GM23338 (cell line): ENCODE results near the gene PPP4R1. TPM values are rescaled to one million over a fixed set of nuclear protein-coding genes. Genes with fewer than 3 reads are reported as not detected.
"Not testable (repeated sequence)": the region's sequence is repeated elsewhere in the genome, so short reads cannot be mapped to it uniquely, and the experiment has no call there.

ENCODE experiments used
- ATAC-seq: fragments of 200-7000 bp; cut with Tn5 transposase; 3 replicates; pipeline ENCODE4 v1.9.1; 2020
- DNase-seq: peaks from one replicate; pipeline ENCODE4 v3.0.0-alpha.2; 2015; ENCODE audit warnings: low spot score
- H2AFZ ChIP-seq: fragments of 200-600 bp; sonication (generic); 2 replicates; pipeline ENCODE4 v1.8.0; 2016; ENCODE audit warnings: antibody characterized with exemption, mild to moderate bottlenecking, moderate library complexity
- H3F3A ChIP-seq: fragments of 200-600 bp; sonication (generic); replicated peaks from 2 replicates; pipeline ENCODE4 v1.8.0; 2017; ENCODE audit warnings: antibody characterized with exemption, mixed run types, low read depth
- H3K27ac ChIP-seq: fragments of 200-600 bp; sonication (generic); 2 replicates; pipeline ENCODE4 v1.6.1; 2016; ENCODE audit warnings: low read depth
- H3K27me3 ChIP-seq: fragments of 200-600 bp; sonication (generic); 2 replicates; pipeline ENCODE4 v1.8.0; 2016; ENCODE audit warnings: mild to moderate bottlenecking, mixed run types, moderate library complexity; ENCODE audit not compliant: insufficient read depth
- H3K36me3 ChIP-seq: fragments of 200-600 bp; sonication (generic); 2 replicates; pipeline ENCODE4 v1.8.0; 2016; ENCODE audit warnings: mild to moderate bottlenecking; ENCODE audit not compliant: insufficient read depth
- H3K4me1 ChIP-seq: fragments of 200-600 bp; sonication (generic); 2 replicates; pipeline ENCODE4 v1.8.0; 2016; ENCODE audit warnings: mild to moderate bottlenecking, moderate library complexity; ENCODE audit not compliant: insufficient read depth
- H3K4me2 ChIP-seq: fragments of 200-600 bp; sonication (generic); 2 replicates; pipeline ENCODE4 v1.7.1; 2017; ENCODE audit warnings: mixed run types
- H3K4me3 ChIP-seq: fragments of 200-600 bp; sonication (generic); 2 replicates; pipeline ENCODE4 v1.6.1; 2016; ENCODE audit warnings: mixed run types
- H3K79me2 ChIP-seq: fragments of 200-600 bp; sonication (generic); replicated peaks from 2 replicates; pipeline ENCODE4 v1.8.0; 2017; ENCODE audit warnings: mild to moderate bottlenecking; ENCODE audit not compliant: insufficient read depth
- H3K9me2 ChIP-seq: fragments of 200-600 bp; sonication (generic); 2 replicates; pipeline ENCODE4 v1.8.0; 2017; ENCODE audit not compliant: insufficient read depth
- H4K20me1 ChIP-seq: fragments of 200-600 bp; sonication (generic); replicated peaks from 2 replicates; pipeline ENCODE4 v1.8.0; 2017; ENCODE audit warnings: mild to moderate bottlenecking; ENCODE audit not compliant: insufficient read depth
- H3K27ac Mint-ChIP-seq: 2 replicates; pipeline ENCODE4 v1.8.0; 2020; ENCODE audit warnings: inconsistent platforms, mild to moderate bottlenecking, moderate library complexity, mixed read lengths
- H3K27me3 Mint-ChIP-seq: 3 replicates; pipeline ENCODE4 v1.8.0; 2022; ENCODE audit warnings: low read depth, mild to moderate bottlenecking, moderate library complexity, mixed read lengths, inconsistent platforms; ENCODE audit not compliant: insufficient read depth, poor library complexity
- H3K36me3 Mint-ChIP-seq: 3 replicates; pipeline ENCODE4 v1.8.0; 2021; ENCODE audit warnings: low read depth, mild to moderate bottlenecking, inconsistent platforms, moderate library complexity, mixed read lengths
- H3K4me1 Mint-ChIP-seq: 3 replicates; pipeline ENCODE4 v1.8.0; 2020; ENCODE audit warnings: mild to moderate bottlenecking, inconsistent platforms, mixed read lengths
- H3K4me3 Mint-ChIP-seq: 3 replicates; pipeline ENCODE4 v1.8.0; 2021; ENCODE audit warnings: moderate library complexity, mild to moderate bottlenecking, inconsistent platforms, mixed read lengths
- H3K9me3 Mint-ChIP-seq: 3 replicates; pipeline ENCODE4 v1.8.0; 2020; ENCODE audit warnings: moderate library complexity, mild to moderate bottlenecking, inconsistent platforms, mixed read lengths
- ZNF462 ChIP-seq: fragments of 250-450 bp; sonication (Bioruptor Pico); IDR thresholded peaks from 2 replicates; pipeline ENCODE4 v1.5.0; 2020; ENCODE audit warnings: mild to moderate bottlenecking, moderate library complexity
- polyA plus RNA-seq: library from polyadenylated mRNA; unstranded; fragments of >200 nt; fragmentation: Nextera tagmentation; extraction: Ambion mirVana; gene quantifications from 2 replicates; pipeline ENCODE4 v1.2.1, GENCODE V29; 2016
- total RNA-seq: library from RNA; depleted of rRNA; stranded (reverse); fragments of >200 nt; shearing (Covaris generic); gene quantifications from 2 replicates; pipeline ENCODE4 v1.2.3, GENCODE V29; 2014
- TF ChIP-seq, protein P1 (sequence below), 2 experiments: fragments of 200-600 bp in 1 of 2; sonication (generic) in 1 of 2; conservative IDR thresholded peaks; 2 replicates each; pipeline versions ENCODE4 v1.5.1 to v1.6.1; 2016 to 2017; ENCODE audit warnings: antibody characterized with exemption in 2 of 2, low read depth in 2 of 2, mild to moderate bottlenecking in 2 of 2, moderate library complexity in 1 of 2

The PPP4R1 gene
- total and polyA plus RNA-seq, 2 experiments from 2014 or later = 18.1 to 79.4 TPM

- TF ChIP-seq ZNF462 (CRISPR knock-in tag) = no peak
- TF ChIP-seq, protein P1, sequence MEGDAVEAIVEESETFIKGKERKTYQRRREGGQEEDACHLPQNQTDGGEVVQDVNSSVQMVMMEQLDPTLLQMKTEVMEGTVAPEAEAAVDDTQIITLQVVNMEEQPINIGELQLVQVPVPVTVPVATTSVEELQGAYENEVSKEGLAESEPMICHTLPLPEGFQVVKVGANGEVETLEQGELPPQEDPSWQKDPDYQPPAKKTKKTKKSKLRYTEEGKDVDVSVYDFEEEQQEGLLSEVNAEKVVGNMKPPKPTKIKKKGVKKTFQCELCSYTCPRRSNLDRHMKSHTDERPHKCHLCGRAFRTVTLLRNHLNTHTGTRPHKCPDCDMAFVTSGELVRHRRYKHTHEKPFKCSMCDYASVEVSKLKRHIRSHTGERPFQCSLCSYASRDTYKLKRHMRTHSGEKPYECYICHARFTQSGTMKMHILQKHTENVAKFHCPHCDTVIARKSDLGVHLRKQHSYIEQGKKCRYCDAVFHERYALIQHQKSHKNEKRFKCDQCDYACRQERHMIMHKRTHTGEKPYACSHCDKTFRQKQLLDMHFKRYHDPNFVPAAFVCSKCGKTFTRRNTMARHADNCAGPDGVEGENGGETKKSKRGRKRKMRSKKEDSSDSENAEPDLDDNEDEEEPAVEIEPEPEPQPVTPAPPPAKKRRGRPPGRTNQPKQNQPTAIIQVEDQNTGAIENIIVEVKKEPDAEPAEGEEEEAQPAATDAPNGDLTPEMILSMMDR (conservative IDR thresholded peaks at IDR 0.05; ENCODE audit: low read depth in 2 of 2) = no peak
Measured at GRCh38 chr18:9642799-9643462, 28.6 kb upstream of the PPP4R1 start (continued).

GRCh38 chr18:9641081-9641480 lies 26.7 kb upstream of the PPP4R1 start:
- not testable (repeated sequence) for ATAC-seq, H3K9me2 ChIP-seq, H3K4me3 ChIP-seq, H3K9me3 Mint-ChIP-seq, H3K4me3 Mint-ChIP-seq, H3K4me2 ChIP-seq, DNase-seq, H3K27ac Mint-ChIP-seq, H3K36me3 Mint-ChIP-seq, H3K79me2 ChIP-seq, H3K27ac ChIP-seq, H3K36me3 ChIP-seq, H2AFZ ChIP-seq, H3F3A ChIP-seq, H3K27me3 ChIP-seq, H4K20me1 ChIP-seq
- H3K4me1 ChIP-seq = peaks cover 18% of the 10 kb centered on the region; the same call in 1 of the 2 replicates
- H3K27me3 Mint-ChIP-seq = peaks cover 11% of the 10 kb centered on the region
- peaks cover 34% of the 10 kb centered on the region for H3K4me1 Mint-ChIP-seq
